ENCODE measurements around the gene NEMP2. TPM values are rescaled to one million over a fixed set of nuclear protein-coding genes. Genes with fewer than 3 reads are reported as not detected.

Gene NEMP2
- total RNA-seq, 1 donor from 2014 or later, result 0.43 TPM

DNA sequence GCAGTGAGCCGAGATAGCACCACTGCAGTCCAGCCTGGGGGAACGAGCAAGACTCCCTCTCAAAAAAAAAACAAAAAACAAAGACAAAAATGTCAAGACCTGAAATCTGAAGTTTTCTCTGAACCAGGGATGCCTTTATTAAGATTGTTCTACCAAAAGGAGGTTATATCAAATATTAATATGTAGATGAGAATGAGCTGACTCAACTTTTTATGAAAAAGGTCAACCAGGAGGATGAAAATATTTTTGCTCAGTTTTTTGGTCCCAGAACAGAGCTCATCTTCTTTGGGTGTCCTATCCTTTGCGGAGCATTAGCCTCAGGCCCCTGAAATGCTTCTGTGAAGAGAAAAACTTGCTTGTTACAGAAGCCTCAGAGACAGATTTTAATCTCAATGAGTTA, 44.0 kb downstream of the NEMP2 start:
- Histone ChIP-seq H3K9me3 (no peaks in the 10 kb centered on the region), H3K27ac (no peak overlapping the region), H3K36me3 (peaks cover 4 to 28% of the 10 kb centered on the region in 2 donors), H3K4me3 (no peak overlapping the region), H3K4me1 (no peaks in the 10 kb centered on the region), H3K27me3 (no peaks in the 10 kb centered on the region)
- intact Hi-C loops (cut with DNase I), result no loop called here
- no peak for DNase-seq (ENCODE audit: low spot score in 2 of 2)
- TF ChIP-seq, protein P1, sequence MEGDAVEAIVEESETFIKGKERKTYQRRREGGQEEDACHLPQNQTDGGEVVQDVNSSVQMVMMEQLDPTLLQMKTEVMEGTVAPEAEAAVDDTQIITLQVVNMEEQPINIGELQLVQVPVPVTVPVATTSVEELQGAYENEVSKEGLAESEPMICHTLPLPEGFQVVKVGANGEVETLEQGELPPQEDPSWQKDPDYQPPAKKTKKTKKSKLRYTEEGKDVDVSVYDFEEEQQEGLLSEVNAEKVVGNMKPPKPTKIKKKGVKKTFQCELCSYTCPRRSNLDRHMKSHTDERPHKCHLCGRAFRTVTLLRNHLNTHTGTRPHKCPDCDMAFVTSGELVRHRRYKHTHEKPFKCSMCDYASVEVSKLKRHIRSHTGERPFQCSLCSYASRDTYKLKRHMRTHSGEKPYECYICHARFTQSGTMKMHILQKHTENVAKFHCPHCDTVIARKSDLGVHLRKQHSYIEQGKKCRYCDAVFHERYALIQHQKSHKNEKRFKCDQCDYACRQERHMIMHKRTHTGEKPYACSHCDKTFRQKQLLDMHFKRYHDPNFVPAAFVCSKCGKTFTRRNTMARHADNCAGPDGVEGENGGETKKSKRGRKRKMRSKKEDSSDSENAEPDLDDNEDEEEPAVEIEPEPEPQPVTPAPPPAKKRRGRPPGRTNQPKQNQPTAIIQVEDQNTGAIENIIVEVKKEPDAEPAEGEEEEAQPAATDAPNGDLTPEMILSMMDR (IDR thresholded peaks at IDR 0.05), result no peak

GRCh38 chr2:190489475-190489874, 45.0 kb downstream of the NEMP2 start:
- intact Hi-C loops (cut with DNase I), result no loop called here
- H3K4me3 ChIP-seq, result no peak overlapping the region
- H3K9me3 ChIP-seq, result no peaks in the 10 kb centered on the region
- peaks cover 4 to 28% of the 10 kb centered on the region in 2 donors for H3K36me3 ChIP-seq
- no peaks in the 10 kb centered on the region for H3K4me1 ChIP-seq
- H3K27ac ChIP-seq, result no peak overlapping the region
- TF ChIP-seq, protein P1 (IDR thresholded peaks at IDR 0.05), result no peak
- DNase-seq (ENCODE audit: low spot score in 2 of 2), result no peak
- no peaks in the 10 kb centered on the region for H3K27me3 ChIP-seq

GRCh38 chr2:190488516-190489233, 45.8 kb downstream of the NEMP2 start:
- Histone ChIP-seq H3K4me3 (no peak overlapping the region), H3K4me1 (no peaks in the 10 kb centered on the region), H3K27me3 (no peaks in the 10 kb centered on the region), H3K36me3 (peaks cover 4 to 28% of the 10 kb centered on the region in 2 donors), H3K27ac (no peak overlapping the region), H3K9me3 (no peaks in the 10 kb centered on the region)
- DNase-seq (ENCODE audit: low spot score in 2 of 2), result no peak
- intact Hi-C loops (cut with DNase I), result no loop called here
- TF ChIP-seq, protein P1 (IDR thresholded peaks at IDR 0.05), result no peak

GRCh38 chr2:190486037-190486623, 48.4 kb downstream of the NEMP2 start:
- Histone ChIP-seq H3K27ac (no peak overlapping the region), H3K9me3 (no peaks in the 10 kb centered on the region), H3K27me3 (no peaks in the 10 kb centered on the region), H3K4me3 (no peak overlapping the region), H3K36me3 (peaks cover 4 to 23% of the 10 kb centered on the region in 2 donors), H3K4me1 (no peaks in the 10 kb centered on the region)
- TF ChIP-seq, protein P1 (IDR thresholded peaks at IDR 0.05), result no peak
- intact Hi-C loops (cut with DNase I), result no loop called here
- DNase-seq (ENCODE audit: low spot score in 2 of 2), result no peak

GRCh38 chr2:190482451-190482850, 52.1 kb downstream of the NEMP2 start:
- H3K9me3 ChIP-seq, result no peaks in the 10 kb centered on the region
- TF ChIP-seq, protein P1 (IDR thresholded peaks at IDR 0.05), result no peak
- no peaks in the 10 kb centered on the region for H3K4me1 ChIP-seq
- H3K27ac ChIP-seq, result no peak overlapping the region
- no peak overlapping the region for H3K4me3 ChIP-seq
- H3K27me3 ChIP-seq, result no peaks in the 10 kb centered on the region
- no peaks in the 10 kb centered on the region for H3K36me3 ChIP-seq
- intact Hi-C loops (cut with DNase I), result no loop called here
- no peak for DNase-seq (ENCODE audit: low spot score in 2 of 2)
